OCI-LY3 (cell line): Measurements from ENCODE around the gene MOB3B.

Source experiments
- H2AFZ ChIP-seq: fragments of 200-600, 300-600 bp; shearing (Covaris generic); 2 replicates; pipeline ENCODE4 v1.6.0; 2014; ENCODE audit warnings: antibody characterized with exemption, low read depth, low read length
- H3K27ac ChIP-seq: fragments of 200-600, 300-600 bp; sonication (generic); 2 replicates; pipeline ENCODE4 v1.5.1; 2014; ENCODE audit warnings: mild to moderate bottlenecking, low read length, moderate library complexity, mixed read lengths
- H3K27me3 ChIP-seq: fragments of 200-600, 300-600 bp; sonication (generic); 2 replicates; pipeline ENCODE4 v1.6.1; 2014; ENCODE audit warnings: low read depth, low read length, mixed read lengths
- H3K36me3 ChIP-seq: fragments of 200-600, 300-600 bp; sonication (generic); replicated peaks from 2 replicates; pipeline ENCODE3; 2014; ENCODE audit warnings: low read depth, low read length, mixed read lengths
- H3K4me1 ChIP-seq: fragments of 300-600, 200-600 bp; sonication (generic); 2 replicates; pipeline ENCODE4 v1.6.1; 2014; ENCODE audit warnings: low read length, mixed read lengths
- H3K4me2 ChIP-seq: fragments of 200-600, 300-600 bp; sonication (generic); 2 replicates; pipeline ENCODE4 v1.6.1; 2014; ENCODE audit warnings: low read length, mixed read lengths
- H3K4me3 ChIP-seq: fragments of 300-600, 200-600 bp; sonication (generic); 2 replicates; pipeline ENCODE4 v1.5.1; 2014; ENCODE audit warnings: antibody characterized with exemption, mild to moderate bottlenecking, low read length, moderate library complexity
- H3K79me2 ChIP-seq: fragments of 300-600, 200-600 bp; shearing (Covaris generic); 2 replicates; pipeline ENCODE4 v1.6.1; 2014; ENCODE audit warnings: mild to moderate bottlenecking, low read length, mixed read lengths
- H3K9ac ChIP-seq: fragments of 300-600, 200-600 bp; shearing (Covaris generic); 2 replicates; pipeline ENCODE4 v1.6.0; 2014; ENCODE audit warnings: mild to moderate bottlenecking, low read length, moderate library complexity
- H3K9me3 ChIP-seq: fragments of 200-600, 300-600 bp; shearing (Covaris generic); 2 replicates; pipeline ENCODE4 v1.6.1; 2014; ENCODE audit warnings: low read length, mixed read lengths; ENCODE audit not compliant: insufficient read depth
- H4K20me1 ChIP-seq: fragments of 200-600, 300-600 bp; sonication (generic); 2 replicates; pipeline ENCODE4 v1.6.1; 2016; ENCODE audit warnings: low read length, mixed read lengths; ENCODE audit not compliant: insufficient read depth
- EZH2phosphoT487 ChIP-seq: fragments of 200-600 bp; shearing (Covaris generic); IDR thresholded peaks from 2 replicates; pipeline ENCODE4 v1.6.1; 2018; ENCODE audit warnings: antibody characterized with exemption, mixed run types, low read depth
- TF ChIP-seq, protein P1 (sequence below): fragments of 200-600, 300-600 bp; sonication (generic); IDR thresholded peaks from 2 replicates; pipeline ENCODE4 v1.5.1; 2014; ENCODE audit warnings: antibody characterized with exemption, low read length, low read depth

Gene MOB3B

DNA sequence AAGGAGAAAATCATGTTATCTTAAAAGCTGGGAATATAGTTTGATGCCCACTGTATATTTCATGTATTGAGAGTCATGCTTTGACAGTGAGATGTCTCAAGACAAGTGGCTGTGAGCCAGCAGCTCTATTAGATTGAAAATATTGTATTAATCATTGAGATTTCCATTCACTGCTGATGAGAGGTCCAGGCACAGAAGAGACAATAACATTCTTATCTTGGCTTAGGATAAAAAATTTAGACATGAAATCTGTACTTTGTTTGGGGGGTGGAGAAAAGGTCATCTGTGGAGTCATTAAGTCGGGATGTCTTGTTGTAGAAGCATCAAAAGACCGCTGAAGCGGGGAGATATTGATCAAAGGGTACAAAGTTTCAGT is 134.8 kb downstream of the MOB3B start:
- Histone ChIP-seq H3K9me3 (no peaks in the 10 kb centered on the region), H3K79me2 (no peaks in the 10 kb centered on the region), H3K4me2 (no peak overlapping the region), H3K36me3 (no peaks in the 10 kb centered on the region), H3K9ac (no peak overlapping the region), H2AFZ (no peak overlapping the region), H3K27ac (no peak overlapping the region), H4K20me1 (no peaks in the 10 kb centered on the region), H3K27me3 (peaks cover 54% of the 10 kb centered on the region), H3K4me1 (peaks cover 11% of the 10 kb centered on the region), H3K4me3 (no peak overlapping the region)
- no peak for TF ChIP-seq EZH2phosphoT487

DNA sequence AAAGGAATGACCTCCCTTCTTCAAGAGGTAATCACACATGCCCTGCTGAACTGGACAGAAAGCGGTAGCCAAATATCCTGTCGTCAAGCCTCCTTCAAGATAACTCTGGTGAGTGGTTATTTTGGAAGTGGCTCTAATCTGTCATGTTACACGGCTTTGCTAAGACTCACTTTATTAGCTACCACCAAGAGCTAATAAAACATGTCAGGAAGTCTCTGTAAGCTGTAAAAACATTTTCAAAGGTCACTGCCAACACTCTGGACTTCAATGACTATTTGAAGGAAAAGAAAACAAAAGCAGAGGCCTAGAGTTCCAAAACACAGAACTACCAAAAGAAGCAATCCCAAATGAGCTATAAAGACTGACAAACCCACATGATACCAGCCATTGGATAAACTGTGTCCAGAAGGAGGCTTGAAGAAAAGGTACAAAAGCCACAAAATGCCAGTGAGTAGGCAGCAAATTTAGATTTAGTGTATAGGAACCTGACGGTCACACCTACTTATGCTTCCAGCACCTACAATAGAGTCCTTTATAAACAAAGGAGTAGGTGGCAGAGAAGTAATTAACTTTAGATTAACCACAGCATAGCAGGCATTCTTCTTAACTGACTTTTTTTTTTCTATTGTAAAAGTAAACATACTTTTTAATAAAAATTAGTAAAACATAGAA is 135.3 kb downstream of the MOB3B start:
- Histone ChIP-seq H3K79me2 (no peaks in the 10 kb centered on the region), H3K27ac (no peak overlapping the region), H3K4me3 (no peak overlapping the region), H4K20me1 (no peaks in the 10 kb centered on the region), H2AFZ (no peak overlapping the region), H3K27me3 (peaks cover 52% of the 10 kb centered on the region), H3K4me2 (no peak overlapping the region), H3K9me3 (no peaks in the 10 kb centered on the region), H3K36me3 (no peaks in the 10 kb centered on the region), H3K4me1 (peaks cover 10% of the 10 kb centered on the region), H3K9ac (no peak overlapping the region)
- TF ChIP-seq, protein P1, sequence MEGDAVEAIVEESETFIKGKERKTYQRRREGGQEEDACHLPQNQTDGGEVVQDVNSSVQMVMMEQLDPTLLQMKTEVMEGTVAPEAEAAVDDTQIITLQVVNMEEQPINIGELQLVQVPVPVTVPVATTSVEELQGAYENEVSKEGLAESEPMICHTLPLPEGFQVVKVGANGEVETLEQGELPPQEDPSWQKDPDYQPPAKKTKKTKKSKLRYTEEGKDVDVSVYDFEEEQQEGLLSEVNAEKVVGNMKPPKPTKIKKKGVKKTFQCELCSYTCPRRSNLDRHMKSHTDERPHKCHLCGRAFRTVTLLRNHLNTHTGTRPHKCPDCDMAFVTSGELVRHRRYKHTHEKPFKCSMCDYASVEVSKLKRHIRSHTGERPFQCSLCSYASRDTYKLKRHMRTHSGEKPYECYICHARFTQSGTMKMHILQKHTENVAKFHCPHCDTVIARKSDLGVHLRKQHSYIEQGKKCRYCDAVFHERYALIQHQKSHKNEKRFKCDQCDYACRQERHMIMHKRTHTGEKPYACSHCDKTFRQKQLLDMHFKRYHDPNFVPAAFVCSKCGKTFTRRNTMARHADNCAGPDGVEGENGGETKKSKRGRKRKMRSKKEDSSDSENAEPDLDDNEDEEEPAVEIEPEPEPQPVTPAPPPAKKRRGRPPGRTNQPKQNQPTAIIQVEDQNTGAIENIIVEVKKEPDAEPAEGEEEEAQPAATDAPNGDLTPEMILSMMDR: no peak

DNA sequence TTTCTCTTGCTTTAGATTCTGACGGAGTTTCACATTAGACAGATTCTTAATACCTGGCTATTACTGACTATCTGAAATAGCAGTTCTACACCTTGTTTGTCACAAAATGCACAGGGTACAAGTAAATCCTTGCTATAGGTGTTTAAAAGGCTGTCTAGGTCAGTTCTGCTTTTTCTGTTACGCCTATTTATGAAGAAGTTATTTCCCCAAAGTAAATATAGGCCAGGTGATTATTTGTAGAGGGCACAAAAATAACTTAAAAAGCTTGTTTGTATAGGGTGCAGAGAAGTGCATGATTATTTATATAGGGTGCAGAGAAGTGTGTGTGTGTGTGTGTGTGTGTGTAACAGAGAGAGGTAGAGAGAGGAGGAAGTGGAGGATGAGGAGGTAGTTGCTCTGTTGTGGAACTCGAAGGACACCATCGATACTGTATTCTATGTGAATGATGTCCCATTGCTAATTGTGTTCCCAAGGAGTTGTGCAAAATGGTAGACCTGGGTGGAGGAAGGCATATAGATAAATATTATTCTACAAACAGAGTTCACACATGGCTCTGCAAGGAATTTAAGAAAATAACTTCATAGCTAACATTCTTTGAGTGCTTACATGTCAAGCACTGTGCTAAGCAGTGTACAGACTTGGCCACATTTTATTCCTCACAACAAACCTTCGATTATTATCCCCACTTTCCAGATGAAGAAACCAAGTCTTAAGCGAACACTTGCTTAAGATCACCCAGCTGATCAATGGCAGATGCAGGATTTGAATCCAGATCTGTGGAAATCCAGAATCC is 136.4 kb downstream of the MOB3B start:
- no peaks in the 10 kb centered on the region for H3K9me3 ChIP-seq
- H3K9ac ChIP-seq: no peak overlapping the region
- no peak overlapping the region for H2AFZ ChIP-seq
- H3K4me1 ChIP-seq: no peaks in the 10 kb centered on the region
- H3K4me3 ChIP-seq: no peak overlapping the region
- TF ChIP-seq, protein P1: no peak
- no peak for TF ChIP-seq EZH2phosphoT487
- H3K27me3 ChIP-seq: peaks cover 56% of the 10 kb centered on the region
- no peaks in the 10 kb centered on the region for H4K20me1 ChIP-seq
- no peaks in the 10 kb centered on the region for H3K36me3 ChIP-seq
- no peaks in the 10 kb centered on the region for H3K79me2 ChIP-seq
- H3K4me2 ChIP-seq: no peak overlapping the region
- no peak overlapping the region for H3K27ac ChIP-seq

DNA sequence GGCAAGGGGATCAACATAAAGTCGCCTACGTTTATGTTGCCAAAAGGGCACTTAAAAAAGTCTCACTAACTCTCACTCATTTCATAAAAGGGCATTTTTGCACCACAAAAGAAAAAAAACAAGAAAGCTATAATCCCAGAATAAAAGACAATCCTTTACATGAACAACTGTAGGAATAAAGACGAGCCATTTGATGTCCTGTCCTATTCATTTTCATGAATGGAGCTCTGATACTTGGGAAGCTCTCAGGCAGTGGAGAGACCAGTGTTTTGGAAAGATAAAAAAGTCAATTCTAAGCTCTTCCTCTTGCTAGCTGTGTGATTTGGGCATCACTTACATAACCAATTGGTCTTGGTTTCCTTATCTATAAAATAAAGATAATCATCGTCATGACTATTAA is 137.2 kb downstream of the MOB3B start:
- H3K9me3 ChIP-seq: no peaks in the 10 kb centered on the region
- no peak overlapping the region for H2AFZ ChIP-seq
- H3K4me3 ChIP-seq: no peak overlapping the region
- H3K27ac ChIP-seq: no peak overlapping the region
- H4K20me1 ChIP-seq: no peaks in the 10 kb centered on the region
- H3K36me3 ChIP-seq: no peaks in the 10 kb centered on the region
- no peak overlapping the region for H3K9ac ChIP-seq
- H3K4me2 ChIP-seq: no peak overlapping the region
- H3K4me1 ChIP-seq: no peaks in the 10 kb centered on the region
- no peaks in the 10 kb centered on the region for H3K79me2 ChIP-seq
- peaks cover 58% of the 10 kb centered on the region for H3K27me3 ChIP-seq
- no peak for TF ChIP-seq EZH2phosphoT487
- TF ChIP-seq, protein P1: no peak
